SKM-1 (cell line): ENCODE data around the gene KCNQ2.

Source experiments
- DNase-seq: peaks from one replicate; lab custom pipeline; 2025; ENCODE audit not compliant: unreplicated experiment; lab: John Stamatoyannopoulos, UW

KCNQ2 gene

GRCh38 chr20:63418617-63419016, 53.8 kb downstream of the KCNQ2 start:
- DNase-seq, result no peak

- no peak for DNase-seq
These were observed 54.7 kb downstream of the KCNQ2 start for GRCh38 chr20:63417738-63418120.

- DNase-seq, result no peak
These were observed 55.2 kb downstream of the KCNQ2 start for GRCh38 chr20:63417097-63417737.

DNA sequence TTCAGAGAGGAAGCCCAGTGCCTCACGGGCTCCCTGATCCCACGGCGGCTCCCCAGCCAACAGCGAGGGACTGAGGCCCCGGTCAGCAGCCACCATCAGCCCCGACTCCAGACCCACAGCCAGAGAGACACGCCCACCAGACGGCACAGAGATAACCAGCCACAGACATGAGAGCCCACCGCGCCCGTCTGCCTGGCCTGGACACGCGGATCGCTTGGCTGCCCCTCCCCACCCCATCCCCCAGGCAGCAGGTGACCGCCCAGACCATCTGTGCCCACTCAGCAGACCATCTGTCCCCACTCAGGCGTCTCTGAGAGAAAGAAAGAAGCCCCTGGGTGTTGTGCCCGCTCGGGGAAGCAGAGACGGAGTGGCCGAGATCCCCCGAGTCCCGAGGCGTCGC, 55.8 kb downstream of the KCNQ2 start:
- no peak for DNase-seq

GRCh38 chr20:63415647-63416391, 56.6 kb downstream of the KCNQ2 start:
- no peak for DNase-seq

GRCh38 chr20:63414720-63415430, 57.6 kb downstream of the KCNQ2 start:
- no peak for DNase-seq

DNA sequence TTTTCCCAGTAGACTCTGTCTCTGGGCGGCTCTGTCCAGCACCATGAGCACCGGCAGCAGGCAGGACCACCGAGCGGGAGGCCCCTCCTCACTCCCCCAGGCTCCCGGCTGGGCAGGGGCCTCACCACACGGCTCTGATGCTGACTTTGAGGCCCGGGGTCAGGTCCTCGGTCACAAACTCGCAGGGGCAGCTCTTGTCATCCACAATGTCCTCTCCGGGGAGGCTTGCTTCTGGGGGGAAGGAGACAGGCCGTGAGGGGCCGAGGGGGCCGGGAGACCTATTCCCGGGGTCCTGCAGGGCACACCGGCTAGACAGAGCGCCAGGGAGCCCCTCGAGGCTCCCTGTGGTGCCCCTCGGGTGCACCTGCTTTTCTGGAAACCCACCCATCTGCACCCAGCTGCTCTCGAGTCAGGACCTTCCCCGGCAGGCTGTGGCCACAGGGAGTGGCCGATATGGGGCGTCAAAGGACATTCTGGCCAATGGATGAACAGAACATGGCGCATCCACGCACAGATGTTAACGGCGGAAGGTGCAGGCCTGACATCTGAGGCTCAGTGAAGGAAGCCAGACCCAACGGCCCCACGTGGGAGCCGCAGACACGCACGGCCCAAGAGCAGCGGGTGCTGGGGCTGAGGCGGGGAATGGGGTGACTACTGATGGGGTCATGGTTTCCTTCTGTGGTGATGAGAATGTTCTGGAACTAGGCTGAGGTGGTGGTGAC, 58.3 kb downstream of the KCNQ2 start:
- no peak for DNase-seq

DNA sequence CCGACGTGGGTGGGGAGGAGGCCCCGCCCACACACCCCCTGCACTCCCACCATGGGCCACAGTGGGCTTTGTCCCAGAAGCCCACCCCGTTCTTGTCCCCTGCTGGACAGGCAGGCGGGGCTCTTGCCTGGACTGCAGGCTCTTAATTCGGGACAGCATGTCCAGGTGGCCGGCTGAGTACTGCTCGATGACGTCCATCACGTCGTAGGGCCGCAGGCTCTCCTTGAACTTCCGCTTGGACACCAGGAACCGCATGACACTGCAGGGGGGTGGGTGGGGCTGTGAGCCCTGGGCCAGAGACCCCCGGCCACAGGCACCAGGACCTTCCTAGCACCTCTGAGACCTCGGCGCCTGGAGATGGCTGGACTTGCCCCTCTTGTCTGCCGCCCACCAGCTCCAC, 59.1 kb downstream of the KCNQ2 start:
- no peak for DNase-seq

DNA sequence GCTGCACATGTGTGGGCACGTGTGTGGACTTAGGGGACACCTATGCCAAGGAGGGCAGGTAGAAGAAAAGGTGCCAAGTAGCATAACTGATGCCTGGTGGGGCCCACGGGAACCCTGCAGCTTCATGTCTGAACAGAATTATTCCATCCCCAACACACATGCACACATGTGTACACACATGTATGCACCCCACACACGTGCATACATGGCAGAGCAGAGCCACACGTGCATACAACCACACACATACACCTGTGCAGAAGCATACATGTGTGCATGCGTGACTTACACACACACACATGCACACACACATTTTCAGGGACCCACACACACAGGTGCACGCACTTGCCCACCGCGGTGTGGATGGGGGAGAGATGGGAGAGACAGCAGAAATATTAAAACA, 59.6 kb downstream of the KCNQ2 start:
- no peak for DNase-seq

DNA sequence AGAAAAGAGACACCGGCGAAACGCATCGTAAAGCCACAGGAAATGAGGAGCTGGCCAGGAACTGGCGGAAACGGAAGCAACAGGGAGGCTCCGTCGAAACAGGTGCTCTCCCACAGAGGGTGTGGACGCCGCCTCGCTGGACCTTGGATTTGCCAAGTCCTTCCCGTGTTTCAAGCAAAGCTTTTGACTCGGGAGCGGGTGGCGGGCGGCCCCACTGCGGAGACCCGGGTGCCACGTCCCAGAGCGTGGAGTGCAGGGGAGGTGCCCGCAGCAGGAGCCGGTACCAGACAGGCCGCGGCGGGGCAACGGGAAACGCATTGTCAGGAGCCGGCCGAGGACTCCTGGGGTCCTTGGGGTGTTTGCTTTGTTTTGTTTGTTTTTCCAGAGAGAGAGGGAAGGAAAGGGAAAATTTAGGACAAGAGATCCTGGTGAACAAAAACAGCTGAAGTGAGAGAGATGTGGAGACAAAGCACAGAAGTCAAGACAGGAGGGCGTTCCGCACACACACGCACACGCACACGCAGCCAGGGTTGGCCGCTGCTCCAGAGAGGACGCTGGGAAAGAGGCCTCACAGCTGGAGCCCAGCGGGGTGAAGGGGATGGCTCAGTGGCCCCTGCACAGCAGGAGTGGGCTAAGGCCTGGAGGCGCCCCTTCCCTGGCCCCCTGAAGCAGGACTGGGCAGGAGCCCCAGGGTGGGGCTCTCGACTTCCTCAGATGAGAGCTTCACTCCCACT, 60.4 kb downstream of the KCNQ2 start:
- no peak for DNase-seq

- DNase-seq, result no peak
These were observed 61.1 kb downstream of the KCNQ2 start for GRCh38 chr20:63411151-63411897.

- no peak for DNase-seq
These were observed 62.5 kb downstream of the KCNQ2 start for GRCh38 chr20:63409834-63410435.

- DNase-seq, result no peak
These were observed 63.2 kb downstream of the KCNQ2 start for GRCh38 chr20:63409066-63409833.

GRCh38 chr20:63408684-63409046, 63.8 kb downstream of the KCNQ2 start:
- no peak for DNase-seq

- no peak for DNase-seq
These were observed 64.3 kb downstream of the KCNQ2 start for GRCh38 chr20:63407928-63408683.

DNA sequence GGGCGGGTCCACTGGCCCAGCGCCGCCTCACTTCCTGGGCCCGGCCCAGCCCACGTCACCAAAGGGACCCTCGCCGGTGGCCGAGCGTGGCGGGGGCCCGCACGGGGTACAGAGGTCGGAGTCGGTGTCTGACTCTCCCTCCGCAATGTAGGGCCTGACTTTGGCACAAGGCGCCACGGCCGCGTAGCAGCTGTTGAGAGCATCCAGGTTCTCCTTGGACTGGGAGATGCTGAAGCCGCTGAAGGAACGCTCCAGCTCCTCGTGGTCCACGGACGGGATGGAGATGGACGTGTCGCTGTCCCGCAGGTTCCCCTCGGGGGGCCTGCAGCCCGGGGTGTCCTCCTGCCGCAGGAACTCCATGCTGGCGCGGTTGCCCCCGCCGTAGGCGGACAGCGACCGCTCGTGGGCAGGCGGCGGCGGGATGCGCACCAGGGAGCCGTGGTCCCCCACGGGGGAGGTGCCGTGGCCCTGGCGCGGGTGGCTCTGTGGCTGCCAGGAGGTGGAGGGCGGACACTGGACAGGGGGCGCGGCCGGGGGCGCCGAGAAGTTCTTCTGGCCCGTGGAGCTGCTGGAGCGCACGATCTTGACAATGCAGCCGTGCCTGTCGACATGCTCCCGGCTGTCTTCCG, 65.7 kb downstream of the KCNQ2 start:
- DNase-seq, result no peak

- no peak for DNase-seq
These were observed 66.4 kb downstream of the KCNQ2 start for GRCh38 chr20:63406011-63406410.
